ENCODE measurements around the gene SERTM1.

The SERTM1 gene

GRCh38 chr13:36710396-36710795, 36.6 kb downstream of the SERTM1 start:
- DNase-seq: no peak

- no peak for DNase-seq
Observed at GRCh38 chr13:36712290-36712689, 38.5 kb downstream of the SERTM1 start.

- DNase-seq: peak in 11 of 56 donors; percentile 1 to 38 (median 9)
Observed at GRCh38 chr13:36712770-36713169, 39.0 kb downstream of the SERTM1 start.

GRCh38 chr13:36713887-36714286, 40.1 kb downstream of the SERTM1 start:
- no peak for DNase-seq

GRCh38 chr13:36715841-36716240, 42.0 kb downstream of the SERTM1 start:
- no peak for DNase-seq

- no peak for DNase-seq
Observed at GRCh38 chr13:36717017-36717416, 43.2 kb downstream of the SERTM1 start.

GRCh38 chr13:36717966-36718545, 44.2 kb downstream of the SERTM1 start:
- no peak for DNase-seq

GRCh38 chr13:36718686-36719085, 44.9 kb downstream of the SERTM1 start:
- DNase-seq: no peak

- DNase-seq: no peak
Observed at GRCh38 chr13:36724141-36724540, 50.3 kb downstream of the SERTM1 start.

- DNase-seq: no peak
Observed at GRCh38 chr13:36725936-36726335, 52.1 kb downstream of the SERTM1 start.

GRCh38 chr13:36728006-36728405, 54.2 kb downstream of the SERTM1 start:
- no peak for DNase-seq

GRCh38 chr13:36736119-36736726, 62.4 kb downstream of the SERTM1 start:
- DNase-seq: peak in 30 of 56 donors; percentile 1 to 66 (median 16)

- DNase-seq: peak in 1 of 56 donors; percentile 1
Observed at GRCh38 chr13:36737524-36738083, 63.8 kb downstream of the SERTM1 start.

GRCh38 chr13:36745436-36745835, 71.6 kb downstream of the SERTM1 start:
- DNase-seq: no peak

- no peak for DNase-seq
Observed at GRCh38 chr13:36746051-36746450, 72.2 kb downstream of the SERTM1 start.

All from nucleus accumbens (tissue), 56 donors.